Central memory CD4-positive, alpha-beta T cell (primary cell): Measurements from ENCODE around the gene LY6G6F.

Experiments used
- DNase-seq: peaks from one replicate; pipeline ENCODE4 v3.0.0; 2022

The LY6G6F gene

DNA sequence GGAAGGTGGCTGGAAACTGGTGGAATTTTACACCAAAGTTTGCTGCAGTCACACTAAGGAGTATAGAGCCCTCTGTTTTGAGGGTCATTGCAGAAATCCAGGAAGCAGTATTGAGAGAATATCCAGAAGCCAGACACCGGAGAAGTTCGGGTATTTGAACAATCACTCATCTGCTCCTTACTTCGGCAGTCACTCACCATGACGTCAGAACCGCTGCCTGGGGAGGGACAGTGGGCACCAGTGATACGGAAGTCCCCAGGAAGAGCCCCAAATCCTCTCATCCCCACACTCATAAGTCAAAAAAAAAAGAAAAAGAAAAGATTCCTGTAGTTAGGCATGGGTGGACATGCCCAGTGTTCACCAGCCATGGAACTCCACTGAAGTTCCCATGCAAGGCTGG lies 29.8 kb upstream of the LY6G6F start:
- no peak for DNase-seq

DNA sequence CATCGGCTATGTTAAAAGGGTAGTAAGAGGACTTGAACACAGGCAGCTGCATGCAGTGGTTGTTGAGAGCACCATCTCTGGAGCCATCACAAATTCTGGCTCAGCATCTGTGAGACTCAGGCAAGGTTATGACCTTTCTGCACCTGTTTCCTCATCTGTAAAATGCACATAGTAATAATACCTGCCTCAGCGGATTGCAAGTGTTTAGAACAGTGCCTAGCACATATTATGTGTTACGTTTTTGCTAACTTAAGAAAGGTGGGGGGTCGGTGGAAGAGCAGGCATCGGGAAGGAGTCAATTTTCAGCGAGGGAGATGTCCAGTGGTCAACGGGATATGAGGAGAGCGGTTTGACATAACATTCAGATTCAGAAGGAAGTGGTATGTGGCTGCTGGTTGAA lies 28.7 kb upstream of the LY6G6F start:
- DNase-seq: no peak

- peak; percentile 33 for DNase-seq
Measured at GRCh38 chr6:31680226-31681134, 26.2 kb upstream of the LY6G6F start, which contains the start of gene LY6G5C. Gene LY6G5C, minus strand, starts transcription at chr6:31681067. Its CDS starts 694 bp downstream, at chr6:31680373.

GRCh38 chr6:31681135-31681671 lies 25.5 kb upstream of the LY6G6F start:
- peak; percentile 34 for DNase-seq

DNA sequence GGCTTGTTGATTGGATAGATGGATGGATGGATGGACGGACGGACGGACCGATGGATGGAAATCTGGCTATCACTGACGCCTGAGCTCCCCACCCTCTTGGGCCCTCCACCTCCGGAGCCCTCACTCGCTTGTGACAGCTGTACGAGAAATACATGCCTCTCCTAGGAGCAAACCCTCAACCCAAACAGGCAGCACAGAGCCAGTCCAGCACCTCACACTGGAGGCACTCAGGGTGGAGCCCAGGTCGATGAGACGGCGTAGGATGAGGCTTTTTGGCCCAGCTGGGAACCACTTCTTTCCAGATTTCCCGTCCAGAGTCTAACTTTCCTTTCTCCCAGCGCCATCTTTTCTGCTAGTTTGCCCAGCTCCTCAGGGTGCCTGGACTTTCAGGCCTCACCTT lies 23.1 kb upstream of the LY6G6F start:
- no peak for DNase-seq

GRCh38 chr6:31686483-31686882 lies 20.2 kb upstream of the LY6G6F start:
- no peak for DNase-seq

DNA sequence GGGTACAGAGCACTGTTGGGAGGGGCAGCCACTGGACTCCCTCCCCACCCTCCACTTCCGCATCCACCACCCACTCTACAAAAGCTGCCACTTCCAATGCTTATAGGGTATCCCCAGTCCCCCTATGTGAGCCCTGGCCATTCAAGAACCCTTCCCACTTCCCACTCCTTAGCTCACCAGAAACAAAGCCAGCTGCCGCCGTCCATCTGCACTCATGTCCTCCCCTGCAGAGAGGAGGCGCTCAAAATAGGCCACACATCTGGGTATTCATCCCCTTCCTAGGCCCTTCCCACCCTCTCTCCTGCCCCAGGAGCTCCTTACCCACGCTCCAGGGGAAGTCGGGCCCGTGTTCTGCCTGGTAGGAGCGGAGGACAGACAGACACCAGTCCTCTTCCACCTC lies 19.3 kb upstream of the LY6G6F start:
- DNase-seq: no peak

DNA sequence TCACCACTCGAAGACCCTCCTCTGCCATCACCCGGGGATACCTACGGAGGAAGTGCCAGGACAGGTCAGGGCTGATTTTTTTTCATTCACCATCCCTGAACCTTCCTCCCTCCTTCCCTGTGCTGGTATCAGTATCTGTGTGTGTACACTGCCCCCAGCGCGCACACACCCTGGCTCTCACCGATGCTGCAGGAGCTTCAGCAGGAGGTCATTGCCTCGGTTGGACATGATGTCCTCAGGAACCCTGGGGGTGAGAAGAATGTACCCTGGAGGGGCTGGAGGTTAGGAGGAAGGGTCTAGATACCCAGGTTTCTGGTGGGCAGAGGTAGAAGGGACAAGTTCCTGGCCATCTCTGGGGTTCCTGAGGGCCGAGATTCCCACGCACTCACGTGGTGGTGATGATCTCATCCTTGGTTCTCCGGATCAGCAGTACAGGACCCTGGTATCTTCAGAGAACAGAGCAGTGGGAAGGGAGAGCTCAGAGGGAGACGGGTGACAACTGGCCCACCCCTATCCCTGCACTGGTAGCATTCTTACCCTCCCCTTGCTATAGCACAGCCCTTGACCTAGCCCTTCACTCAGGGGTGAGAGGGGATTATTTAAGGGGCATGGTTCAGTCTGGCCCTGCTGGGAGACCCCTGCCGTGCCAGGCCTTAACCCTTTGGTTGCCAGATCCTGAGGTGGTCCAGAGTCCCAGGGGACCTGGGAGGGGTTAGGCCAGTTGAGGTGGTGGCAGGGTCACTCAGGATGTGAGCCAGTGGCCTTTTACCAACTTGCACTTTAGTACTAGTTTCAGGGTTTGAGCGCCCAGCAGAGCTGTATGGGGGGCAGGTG lies 18.6 kb upstream of the LY6G6F start:
- no peak for DNase-seq

- no peak for DNase-seq
Measured at GRCh38 chr6:31689249-31690110, 17.2 kb upstream of the LY6G6F start.

DNA sequence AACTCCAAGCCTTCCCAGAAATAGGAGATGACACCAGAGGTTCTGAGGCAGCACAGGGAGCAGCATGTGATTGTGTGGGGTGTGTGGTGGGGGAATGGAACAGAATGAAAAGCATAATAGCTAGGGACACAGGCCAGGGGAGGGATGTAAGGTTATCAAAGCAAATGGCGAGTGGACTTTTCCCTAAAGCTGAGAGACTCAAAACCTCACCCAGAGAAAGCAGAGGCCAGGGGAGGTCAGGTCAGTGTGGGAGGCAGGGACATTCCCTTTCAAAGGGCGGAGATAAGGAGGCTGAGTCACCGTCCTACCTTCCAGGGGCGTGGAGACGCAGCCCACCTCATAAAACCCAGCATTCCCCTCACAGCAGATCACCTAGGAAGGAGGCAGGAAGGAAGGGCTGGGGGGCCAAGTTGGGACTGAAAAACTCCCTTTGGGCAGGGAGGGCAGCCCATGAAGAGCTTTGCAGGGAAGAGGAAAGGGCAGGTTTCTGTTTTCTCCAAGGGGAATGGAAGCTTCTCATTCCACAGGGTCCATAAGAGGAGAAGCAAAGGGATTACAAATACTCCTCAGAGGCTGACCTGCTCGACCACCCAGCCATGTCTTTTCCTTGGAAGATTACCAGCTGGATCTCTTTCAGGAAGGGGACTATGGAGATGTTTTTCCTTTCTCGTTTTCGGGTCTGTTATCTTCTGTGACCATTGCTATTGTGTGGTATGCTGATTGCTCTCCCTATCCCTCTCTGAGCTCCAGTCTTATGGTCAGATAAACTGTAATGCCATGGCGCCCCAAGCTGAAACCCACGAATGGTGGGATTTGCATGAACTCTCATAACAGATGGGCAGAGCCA lies 16.2 kb upstream of the LY6G6F start:
- DNase-seq: no peak

DNA sequence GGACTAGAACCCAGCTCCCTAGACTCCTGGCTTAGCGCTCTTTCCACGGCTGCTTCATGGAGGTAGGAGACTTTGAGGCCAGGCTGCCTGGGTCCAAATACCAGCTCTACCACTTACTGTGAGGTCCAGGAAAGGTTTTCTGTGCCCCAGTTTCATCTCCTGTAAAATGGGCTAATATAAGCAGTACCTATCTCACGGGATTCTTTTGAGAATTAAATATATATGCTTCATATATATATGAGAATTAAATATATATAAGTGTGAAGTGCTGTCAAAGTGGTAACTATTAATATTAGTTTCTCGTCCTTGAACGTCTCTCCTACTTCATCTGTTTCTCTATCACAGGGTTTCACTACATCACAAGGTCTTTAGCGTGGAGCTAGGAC lies 15.6 kb upstream of the LY6G6F start:
- DNase-seq: no peak

DNA sequence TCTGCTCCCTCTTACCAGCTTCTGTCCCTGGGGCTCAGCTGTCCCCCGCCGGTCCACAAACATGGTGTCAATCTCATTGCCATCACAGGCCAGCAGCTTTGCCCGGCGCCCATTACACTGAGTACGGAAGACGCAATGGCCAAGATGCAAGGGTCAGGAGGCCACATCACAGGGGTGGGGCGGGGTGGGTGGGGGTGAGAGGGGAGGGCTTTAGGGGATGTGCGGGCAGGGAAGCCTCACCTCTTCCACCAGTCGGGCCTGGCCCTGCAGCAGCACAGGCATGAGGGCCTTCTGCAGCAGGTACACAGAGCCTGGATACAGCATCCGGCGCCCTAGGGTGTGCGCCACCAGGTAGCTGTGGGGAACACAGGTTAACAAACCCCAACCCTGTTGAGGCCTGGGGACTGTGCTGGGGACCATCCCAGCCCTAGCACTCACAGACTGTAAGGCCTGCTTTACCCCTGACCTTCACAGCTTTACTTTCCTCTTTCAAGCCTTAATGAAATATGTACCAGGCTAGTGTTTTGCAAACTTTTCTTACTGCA lies 15.0 kb upstream of the LY6G6F start:
- DNase-seq: no peak

DNA sequence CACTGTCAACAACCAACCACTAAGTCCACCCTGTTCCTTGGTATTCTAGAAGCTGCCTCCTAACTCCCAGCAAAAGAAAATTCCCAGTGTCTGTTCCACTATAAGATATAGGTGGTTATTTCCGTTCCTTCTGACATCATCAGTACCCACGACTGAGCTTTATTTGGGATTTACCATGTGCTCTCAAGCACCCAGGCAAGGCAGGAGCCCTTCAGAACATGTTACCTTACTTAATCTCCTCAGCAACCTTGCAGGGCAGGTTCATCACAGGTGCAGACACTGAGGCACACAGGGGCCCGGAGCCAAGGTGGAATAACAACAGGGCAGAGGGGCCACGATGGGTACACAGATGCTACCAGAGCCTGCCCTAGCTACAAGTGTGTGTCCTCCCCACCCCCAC lies 14.3 kb upstream of the LY6G6F start:
- DNase-seq: no peak

GRCh38 chr6:31692886-31693285 lies 13.8 kb upstream of the LY6G6F start:
- DNase-seq: no peak

GRCh38 chr6:31693535-31693934 lies 13.1 kb upstream of the LY6G6F start:
- DNase-seq: no peak

DNA sequence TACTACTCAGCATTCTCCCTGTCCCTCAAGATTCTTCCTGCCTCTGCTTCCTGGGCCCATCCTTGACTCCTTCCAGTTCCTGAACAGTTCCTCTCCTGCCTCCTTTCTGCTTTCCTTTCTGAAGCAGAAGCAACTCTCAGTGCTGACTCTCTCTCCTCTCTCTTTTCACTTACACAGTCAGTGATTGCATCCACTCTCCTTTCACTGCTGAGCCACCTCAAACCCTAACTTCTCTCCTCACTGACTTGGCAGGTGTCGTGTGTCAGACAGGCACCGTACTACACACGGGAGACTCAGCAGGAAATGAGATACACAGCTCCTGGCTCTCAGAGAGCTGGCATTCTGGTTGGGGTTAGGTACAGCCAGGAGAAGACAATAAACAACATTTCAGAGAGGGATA lies 9.1 kb upstream of the LY6G6F start:
- DNase-seq: no peak

GRCh38 chr6:31700740-31701401 lies 5.8 kb upstream of the LY6G6F start:
- no peak for DNase-seq

GRCh38 chr6:31701666-31702404 lies 4.8 kb upstream of the LY6G6F start:
- DNase-seq: no peak

- DNase-seq: no peak
Measured at GRCh38 chr6:31702405-31702818, 4.3 kb upstream of the LY6G6F start.
